ENCODE results near the gene CFHR4.
"Not testable (repeated sequence)": the region's sequence is repeated elsewhere in the genome, so short reads cannot be mapped to it uniquely, and the experiment has no call there.

CFHR4 gene

GRCh38 chr1:196887515-196888239 lies at the start of gene CFHR4:
Gene CFHR4, plus strand, starts transcription at chr1:196888052. Its CDS starts 99 bp downstream, at chr1:196888151.
- Histone ChIP-seq H3K9me3 (ENCODE audit: severe bottlenecking) (no peaks in the 10 kb centered on the region), H3K27ac (ENCODE audit: poor library complexity, severe bottlenecking) (no peak within 1 kb of the TSS), H3K4me3 (ENCODE audit: severe bottlenecking) (no peak within 1 kb of the TSS), H3K27me3 (ENCODE audit: insufficient read depth, poor library complexity, severe bottlenecking) (no peaks in the 10 kb centered on the region), H3K4me1 (ENCODE audit: insufficient read depth, poor library complexity, severe bottlenecking) (no peaks in the 10 kb centered on the region), H3K36me3 (ENCODE audit: low read depth) (no peaks in the 10 kb centered on the region)
- no peak for DNase-seq (ENCODE audit: low spot score)
- no peak for ATAC-seq (ENCODE audit: low read depth)
- TF ChIP-seq CTCF (IDR thresholded peaks at IDR 0.05; ENCODE audit: poor library complexity, severe bottlenecking) = no peak

GRCh38 chr1:196849613-196850492 lies 38.0 kb upstream of the CFHR4 start:
- H3K4me1 ChIP-seq (ENCODE audit: insufficient read depth, poor library complexity, severe bottlenecking); H3K27ac ChIP-seq (ENCODE audit: poor library complexity, severe bottlenecking); ATAC-seq (ENCODE audit: low read depth); H3K9me3 ChIP-seq (ENCODE audit: severe bottlenecking); H3K27me3 ChIP-seq (ENCODE audit: insufficient read depth, poor library complexity, severe bottlenecking); H3K36me3 ChIP-seq (ENCODE audit: low read depth); H3K4me3 ChIP-seq (ENCODE audit: severe bottlenecking); DNase-seq (ENCODE audit: low spot score): not testable (repeated sequence)

- Histone ChIP-seq H3K4me3 (ENCODE audit: severe bottlenecking) (no peak overlapping the region), H3K36me3 (ENCODE audit: low read depth) (no peaks in the 10 kb centered on the region), H3K27me3 (ENCODE audit: insufficient read depth, poor library complexity, severe bottlenecking) (no peaks in the 10 kb centered on the region), H3K27ac (ENCODE audit: poor library complexity, severe bottlenecking) (no peak overlapping the region), H3K4me1 (ENCODE audit: insufficient read depth, poor library complexity, severe bottlenecking) (no peaks in the 10 kb centered on the region), H3K9me3 (ENCODE audit: severe bottlenecking) (no peaks in the 10 kb centered on the region)
- DNase-seq (ENCODE audit: low spot score) (no peak), ATAC-seq (ENCODE audit: low read depth) (no peak)
- no peak for TF ChIP-seq CTCF (IDR thresholded peaks at IDR 0.05; ENCODE audit: poor library complexity, severe bottlenecking)
These were observed 31.8 kb upstream of the CFHR4 start for GRCh38 chr1:196856053-196856452.

GRCh38 chr1:196857188-196857587 lies 30.7 kb upstream of the CFHR4 start:
- ATAC-seq (ENCODE audit: low read depth) (no peak), DNase-seq (ENCODE audit: low spot score) (no peak)
- H3K27me3 ChIP-seq (ENCODE audit: insufficient read depth, poor library complexity, severe bottlenecking) = no peaks in the 10 kb centered on the region
- H3K4me1 ChIP-seq (ENCODE audit: insufficient read depth, poor library complexity, severe bottlenecking) = no peaks in the 10 kb centered on the region
- H3K36me3 ChIP-seq (ENCODE audit: low read depth) = no peaks in the 10 kb centered on the region
- H3K9me3 ChIP-seq (ENCODE audit: severe bottlenecking) = no peaks in the 10 kb centered on the region
- H3K27ac ChIP-seq (ENCODE audit: poor library complexity, severe bottlenecking) = no peak overlapping the region
- no peak overlapping the region for H3K4me3 ChIP-seq (ENCODE audit: severe bottlenecking)
- TF ChIP-seq CTCF (IDR thresholded peaks at IDR 0.05; ENCODE audit: poor library complexity, severe bottlenecking) = no peak

- Histone ChIP-seq H3K4me1 (ENCODE audit: insufficient read depth, poor library complexity, severe bottlenecking) (no peaks in the 10 kb centered on the region), H3K9me3 (ENCODE audit: severe bottlenecking) (no peaks in the 10 kb centered on the region), H3K4me3 (ENCODE audit: severe bottlenecking) (no peak overlapping the region), H3K27me3 (ENCODE audit: insufficient read depth, poor library complexity, severe bottlenecking) (no peaks in the 10 kb centered on the region), H3K27ac (ENCODE audit: poor library complexity, severe bottlenecking) (no peak overlapping the region), H3K36me3 (ENCODE audit: low read depth) (no peaks in the 10 kb centered on the region)
- ATAC-seq (ENCODE audit: low read depth) (no peak), DNase-seq (ENCODE audit: low spot score) (no peak)
- TF ChIP-seq CTCF (IDR thresholded peaks at IDR 0.05; ENCODE audit: poor library complexity, severe bottlenecking) = no peak
These were observed 29.0 kb upstream of the CFHR4 start for GRCh38 chr1:196858811-196859210.

Measured in RWPE2 (cell line).